GM18508 (cell line): ENCODE results near the gene SYNPR.

ENCODE experiments used
- ATAC-seq: cut with Tn5 transposase; IDR thresholded peaks from one replicate; pipeline ENCODE4 v1.9.1; 2021; ENCODE audit warnings: moderate number of reproducible peaks; ENCODE audit not compliant: insufficient read depth, unreplicated experiment

The SYNPR gene

GRCh38 chr3:63365671-63366070 is 87.6 kb downstream of the SYNPR start:
- ATAC-seq: no peak

- no peak for ATAC-seq
Measured at GRCh38 chr3:63370094-63370493, 92.0 kb downstream of the SYNPR start.

- ATAC-seq: no peak
Measured at GRCh38 chr3:63383040-63383439, 104.9 kb downstream of the SYNPR start.

GRCh38 chr3:63384382-63384781 is 106.3 kb downstream of the SYNPR start:
- ATAC-seq: no peak

- ATAC-seq: no peak
Measured at GRCh38 chr3:63385629-63386028, 107.5 kb downstream of the SYNPR start.

GRCh38 chr3:63386568-63386967 is 108.5 kb downstream of the SYNPR start:
- ATAC-seq: no peak

GRCh38 chr3:63387568-63387967 is 109.5 kb downstream of the SYNPR start:
- ATAC-seq: no peak

GRCh38 chr3:63390710-63391230 is 112.7 kb downstream of the SYNPR start:
- no peak for ATAC-seq

GRCh38 chr3:63395960-63396359 is 117.9 kb downstream of the SYNPR start:
- no peak for ATAC-seq

GRCh38 chr3:63400246-63400860 is 122.2 kb downstream of the SYNPR start:
- no peak for ATAC-seq

- ATAC-seq: no peak
Measured at GRCh38 chr3:63405882-63406281, 127.8 kb downstream of the SYNPR start.

- no peak for ATAC-seq
Measured at GRCh38 chr3:63413523-63413922, 135.4 kb downstream of the SYNPR start.

- no peak for ATAC-seq
Measured at GRCh38 chr3:63414607-63415006, 136.5 kb downstream of the SYNPR start.

GRCh38 chr3:63429905-63430304 is 151.8 kb downstream of the SYNPR start:
- no peak for ATAC-seq

- ATAC-seq: no peak
Measured at GRCh38 chr3:63430875-63431274, 152.8 kb downstream of the SYNPR start.

GRCh38 chr3:63437858-63438257 is 159.8 kb downstream of the SYNPR start:
- ATAC-seq: no peak

GRCh38 chr3:63438826-63439371 is 160.8 kb downstream of the SYNPR start:
- ATAC-seq: no peak

- ATAC-seq: no peak
Measured at GRCh38 chr3:63441262-63441661, 163.2 kb downstream of the SYNPR start.

- no peak for ATAC-seq
Measured at GRCh38 chr3:63442918-63443317, 164.8 kb downstream of the SYNPR start.

- ATAC-seq: no peak
Measured at GRCh38 chr3:63450023-63450422, 171.9 kb downstream of the SYNPR start.

- no peak for ATAC-seq
Measured at GRCh38 chr3:63450634-63451363, 172.7 kb downstream of the SYNPR start.

- no peak for ATAC-seq
Measured at GRCh38 chr3:63456901-63457300, 178.8 kb downstream of the SYNPR start.
